NCI-H2196 (cell line): ENCODE results near the gene SLC29A3.

Source experiments
- DNase-seq: peaks from one replicate; lab custom pipeline; 2025; ENCODE audit not compliant: unreplicated experiment; lab: John Stamatoyannopoulos, UW

SLC29A3 gene

DNA sequence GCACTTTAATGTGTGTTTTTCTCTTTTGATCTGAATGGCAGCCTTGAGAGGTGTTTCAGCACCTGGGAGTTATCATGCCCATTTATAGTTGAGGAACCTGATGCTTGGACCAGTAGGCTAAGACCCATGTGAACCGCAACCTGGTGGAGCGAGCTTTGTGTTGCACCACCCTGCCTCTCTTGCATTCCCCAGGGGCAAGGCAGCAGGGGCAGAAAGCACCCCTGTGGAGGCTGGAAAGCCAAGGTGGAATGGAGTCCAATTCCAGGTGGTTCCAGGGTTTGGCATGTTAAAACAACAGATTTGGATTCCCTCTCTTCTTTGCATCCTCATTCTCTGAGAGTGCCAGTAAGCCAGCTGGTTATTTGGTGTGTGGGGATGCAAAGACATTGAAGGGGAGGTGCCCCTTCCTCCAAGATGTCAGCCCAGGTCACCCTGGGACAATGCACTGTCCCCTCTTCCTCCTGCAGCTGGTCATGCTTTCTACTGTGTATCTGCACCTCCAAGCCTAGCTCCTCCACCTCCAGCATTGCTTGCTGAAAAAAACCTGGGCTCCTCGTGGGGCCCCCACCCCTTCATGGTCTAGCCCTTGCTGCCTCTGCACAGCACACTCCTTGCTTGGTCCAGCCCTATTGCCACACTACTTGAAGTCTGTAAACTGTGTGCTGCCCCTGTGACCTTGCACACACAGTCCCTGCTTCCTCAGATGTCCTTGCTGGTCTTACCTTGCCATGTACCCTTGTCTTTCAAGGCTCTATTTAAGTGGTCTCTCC lies 72.0 kb downstream of the SLC29A3 start:
- no peak for DNase-seq

DNA sequence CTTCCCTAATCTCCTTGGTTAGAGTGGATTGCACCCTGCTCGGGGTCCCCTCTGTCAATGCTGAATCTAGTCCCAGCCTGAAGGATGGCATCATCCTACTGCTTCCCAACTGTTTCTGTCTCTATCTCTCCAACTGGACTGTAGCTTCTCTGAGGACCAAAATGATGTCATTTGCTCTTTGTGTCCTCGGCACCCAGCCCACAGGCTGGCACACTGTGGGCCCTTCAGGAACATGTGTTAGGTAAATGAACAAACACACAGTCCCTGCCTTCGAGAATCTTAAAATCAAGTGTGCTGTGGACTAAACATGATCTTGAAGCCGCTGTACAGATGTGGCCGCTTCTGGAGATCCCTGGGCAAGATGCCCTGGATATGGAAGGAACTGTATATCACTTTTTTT lies 72.6 kb downstream of the SLC29A3 start:
- no peak for DNase-seq

- no peak for DNase-seq
These were observed 73.2 kb downstream of the SLC29A3 start for GRCh38 chr10:71392292-71392691.

GRCh38 chr10:71392791-71393781 lies 74.0 kb downstream of the SLC29A3 start:
- DNase-seq: no peak

DNA sequence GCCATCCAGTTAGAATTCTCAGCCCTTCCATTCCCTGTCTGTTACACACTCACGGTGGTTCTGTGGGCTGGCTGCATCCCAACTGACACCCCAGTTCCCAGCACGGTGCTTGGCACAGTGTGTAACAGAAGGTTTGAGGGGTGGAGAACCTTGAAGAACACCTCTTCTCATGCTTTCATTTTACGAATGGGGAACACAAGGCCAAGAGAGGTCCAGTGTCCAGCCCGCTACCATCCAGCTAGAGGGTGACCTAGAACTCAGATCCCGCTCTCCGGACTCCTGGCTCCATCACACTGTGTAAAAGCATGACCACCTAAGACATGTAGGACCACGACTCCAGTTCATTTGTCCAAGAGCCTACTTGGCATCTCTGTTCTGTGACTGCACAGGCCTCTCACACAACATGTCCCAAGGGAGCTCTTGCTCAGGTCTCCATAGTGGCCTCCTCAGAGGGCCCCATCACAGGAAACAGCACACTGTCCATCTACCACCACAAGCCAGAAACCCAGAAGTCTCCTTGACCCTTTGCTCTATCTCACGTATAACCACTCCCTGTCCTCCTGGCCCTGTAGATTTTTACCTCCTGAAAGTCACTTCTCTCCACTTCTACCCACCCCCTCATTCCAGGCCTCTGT lies 74.9 kb downstream of the SLC29A3 start:
- no peak for DNase-seq

- no peak for DNase-seq
These were observed 76.0 kb downstream of the SLC29A3 start for GRCh38 chr10:71394926-71395562.

DNA sequence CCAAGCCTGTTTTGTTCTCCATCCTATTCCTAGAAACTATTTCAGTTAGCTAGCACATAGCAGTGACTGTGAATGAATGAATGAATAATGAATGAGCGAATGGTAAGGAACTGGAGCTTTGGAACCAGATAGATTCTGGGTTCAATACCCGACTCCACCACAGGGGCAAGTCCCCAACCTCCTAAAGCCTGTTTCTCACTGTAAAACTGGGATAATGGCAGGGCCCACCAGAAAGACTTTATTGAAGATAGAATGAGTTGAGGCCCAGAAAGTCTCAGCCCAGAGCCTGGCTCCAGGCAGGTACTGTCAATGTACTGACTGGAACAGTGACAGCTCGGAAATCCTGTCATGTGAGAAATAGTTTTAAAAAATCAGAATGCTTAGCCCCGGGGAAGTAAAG lies 76.6 kb downstream of the SLC29A3 start:
- no peak for DNase-seq

GRCh38 chr10:71396084-71396710 lies 77.1 kb downstream of the SLC29A3 start:
- DNase-seq: peak; percentile 31

DNA sequence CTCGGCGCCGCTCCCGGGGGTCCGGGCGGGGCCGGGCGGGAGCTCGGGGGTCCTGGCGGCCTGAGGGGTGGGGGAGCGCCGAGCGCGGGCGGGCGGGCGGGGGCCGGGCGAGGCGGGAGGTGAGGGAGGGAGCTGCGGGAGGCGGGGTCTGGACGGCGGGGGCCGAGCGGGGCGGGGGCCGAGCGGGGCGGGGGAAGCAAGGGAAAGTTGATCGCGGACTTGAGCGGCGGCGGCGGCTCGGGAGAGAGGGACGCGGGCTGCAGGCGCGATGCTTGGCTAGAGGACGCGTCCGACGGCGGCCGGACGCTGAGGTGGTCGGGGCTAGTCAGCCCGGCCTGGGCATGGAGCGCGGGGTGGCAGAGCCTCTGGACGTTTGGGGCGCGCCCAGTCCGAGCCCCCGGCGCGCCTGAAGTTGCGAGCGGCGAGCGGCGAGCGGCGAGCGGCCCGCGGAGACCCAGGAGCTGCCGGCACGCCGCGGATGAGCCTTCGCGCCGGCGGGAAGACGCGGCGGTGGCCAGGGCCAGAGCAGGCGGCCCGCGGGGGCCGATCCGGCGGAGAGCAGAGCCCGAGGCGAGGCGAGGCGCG lies 77.7 kb downstream of the SLC29A3 start, which contains the start of gene CDH23:
Gene CDH23 (plus strand): TSS at position 210 of the 585 bp plus-strand sequence. CDS start 42,912 bp downstream, outside the sequence.
- DNase-seq: peak; percentile 4

- no peak for DNase-seq
These were observed 78.5 kb downstream of the SLC29A3 start for GRCh38 chr10:71397296-71398212.

DNA sequence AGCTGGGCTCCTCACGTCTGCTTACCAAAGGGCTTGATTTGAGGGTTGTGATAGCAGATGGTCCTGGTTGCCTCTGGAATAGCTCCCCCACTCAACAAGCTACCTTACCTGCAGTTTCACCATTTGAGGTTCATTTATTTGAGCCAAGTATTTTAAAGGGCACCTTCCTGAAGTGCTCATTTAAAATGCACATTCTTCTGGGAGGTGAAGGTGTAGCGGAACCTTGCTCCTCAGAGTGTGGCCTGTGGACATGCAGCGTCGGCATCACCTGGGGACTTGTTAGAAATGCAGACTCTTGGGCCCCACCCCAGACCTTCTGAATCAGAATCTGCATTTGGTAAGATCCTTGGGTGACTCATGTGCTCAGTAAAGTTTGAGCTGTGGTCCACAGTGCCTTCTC lies 79.9 kb downstream of the SLC29A3 start:
- DNase-seq: no peak

- DNase-seq: no peak
These were observed 80.9 kb downstream of the SLC29A3 start for GRCh38 chr10:71399946-71400345.

DNA sequence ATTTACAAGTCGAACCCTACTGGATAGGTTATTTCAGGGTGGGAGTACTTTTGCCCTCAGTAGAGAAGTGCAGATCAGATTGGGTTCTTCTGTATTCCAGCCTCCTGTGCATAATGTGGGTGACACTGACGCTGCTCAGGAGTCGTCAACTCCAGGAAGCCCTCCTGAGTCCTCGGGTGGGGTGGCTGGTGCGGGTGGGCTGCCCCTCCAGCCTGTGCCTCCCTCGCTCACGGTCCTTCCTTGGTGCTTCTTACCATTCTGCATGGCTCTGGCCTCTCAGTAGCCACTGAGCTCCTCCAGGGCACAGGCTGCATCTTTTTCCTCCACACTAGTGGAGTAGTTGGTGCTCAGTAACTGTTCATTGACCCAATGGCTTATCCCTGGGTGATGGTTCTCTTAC lies 82.0 kb downstream of the SLC29A3 start:
- DNase-seq: no peak

DNA sequence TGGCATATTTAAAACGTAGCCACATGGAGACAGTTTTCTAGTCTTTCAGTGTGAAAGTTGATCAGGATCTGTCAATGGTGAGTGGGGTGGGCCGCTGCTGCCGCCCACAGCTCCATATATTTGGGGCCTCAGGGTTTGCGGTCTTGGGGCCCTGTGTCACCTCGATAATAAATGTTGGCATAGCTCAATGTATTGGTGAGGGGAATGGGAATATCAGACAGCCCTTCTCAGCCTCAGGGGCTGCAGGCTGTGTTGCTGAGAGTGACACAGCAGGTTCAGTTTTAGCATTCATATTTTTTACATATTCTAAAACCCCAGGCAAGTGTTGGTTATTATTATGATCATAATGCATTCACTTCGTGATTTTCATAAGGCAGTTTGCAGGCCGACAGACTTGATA lies 82.9 kb downstream of the SLC29A3 start:
- DNase-seq: no peak

DNA sequence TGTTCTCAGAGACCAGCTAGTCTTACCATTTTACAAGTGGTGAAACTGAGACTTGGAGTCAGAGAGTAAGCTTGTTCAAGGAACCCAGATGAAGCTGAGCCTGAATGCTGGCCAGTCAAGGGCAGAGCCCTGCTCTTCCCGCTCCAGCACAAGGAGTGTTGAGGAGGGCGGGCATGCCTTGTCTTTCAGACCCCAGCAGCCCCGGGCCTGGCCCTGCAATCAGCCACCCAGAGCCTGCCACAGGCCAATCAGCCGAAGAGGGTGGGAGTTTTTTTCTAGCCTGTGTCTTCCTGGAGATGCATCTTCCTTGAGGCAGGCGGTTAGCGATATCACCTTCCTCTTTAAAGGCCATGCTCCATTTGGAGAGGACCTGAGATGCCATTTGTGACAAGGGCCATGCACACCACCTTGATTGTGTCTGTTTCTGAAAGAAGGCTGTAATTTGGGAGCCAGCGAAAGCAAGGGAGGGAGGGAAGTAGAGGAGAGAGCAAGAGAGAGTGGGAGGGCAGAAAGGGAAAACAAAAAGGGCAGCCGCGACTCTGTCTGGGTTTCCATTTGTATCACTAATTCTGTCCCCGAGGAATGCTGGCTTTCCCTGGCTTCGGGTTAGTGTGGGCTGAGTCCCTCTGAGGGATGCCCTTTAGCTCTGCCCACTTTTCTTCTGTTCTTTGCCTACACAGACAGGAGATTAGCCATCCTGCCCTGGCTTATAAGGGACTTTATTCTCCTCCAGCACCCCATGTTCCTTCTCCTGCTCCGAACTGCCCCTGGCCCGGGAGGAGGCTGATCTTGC lies 85.6 kb downstream of the SLC29A3 start:
- DNase-seq: no peak

DNA sequence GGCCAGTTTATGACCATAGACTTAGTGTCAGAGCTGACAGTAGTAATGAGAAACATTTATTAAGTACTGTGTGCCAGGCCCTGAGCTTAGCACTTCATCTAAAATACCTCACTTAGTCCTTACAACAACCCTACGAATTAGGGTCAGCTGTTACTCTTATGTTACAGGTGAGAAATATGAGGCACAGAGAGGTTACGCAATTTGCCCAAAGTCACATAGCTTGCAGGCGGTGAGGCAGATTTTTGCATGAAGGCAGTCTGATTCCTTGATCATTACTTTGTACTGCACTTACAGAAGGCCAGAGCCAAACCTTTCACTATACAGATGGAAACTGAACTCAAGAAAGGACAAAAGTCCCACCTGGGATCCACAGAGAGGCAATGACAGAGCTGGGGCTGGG lies 87.8 kb downstream of the SLC29A3 start:
- no peak for DNase-seq

DNA sequence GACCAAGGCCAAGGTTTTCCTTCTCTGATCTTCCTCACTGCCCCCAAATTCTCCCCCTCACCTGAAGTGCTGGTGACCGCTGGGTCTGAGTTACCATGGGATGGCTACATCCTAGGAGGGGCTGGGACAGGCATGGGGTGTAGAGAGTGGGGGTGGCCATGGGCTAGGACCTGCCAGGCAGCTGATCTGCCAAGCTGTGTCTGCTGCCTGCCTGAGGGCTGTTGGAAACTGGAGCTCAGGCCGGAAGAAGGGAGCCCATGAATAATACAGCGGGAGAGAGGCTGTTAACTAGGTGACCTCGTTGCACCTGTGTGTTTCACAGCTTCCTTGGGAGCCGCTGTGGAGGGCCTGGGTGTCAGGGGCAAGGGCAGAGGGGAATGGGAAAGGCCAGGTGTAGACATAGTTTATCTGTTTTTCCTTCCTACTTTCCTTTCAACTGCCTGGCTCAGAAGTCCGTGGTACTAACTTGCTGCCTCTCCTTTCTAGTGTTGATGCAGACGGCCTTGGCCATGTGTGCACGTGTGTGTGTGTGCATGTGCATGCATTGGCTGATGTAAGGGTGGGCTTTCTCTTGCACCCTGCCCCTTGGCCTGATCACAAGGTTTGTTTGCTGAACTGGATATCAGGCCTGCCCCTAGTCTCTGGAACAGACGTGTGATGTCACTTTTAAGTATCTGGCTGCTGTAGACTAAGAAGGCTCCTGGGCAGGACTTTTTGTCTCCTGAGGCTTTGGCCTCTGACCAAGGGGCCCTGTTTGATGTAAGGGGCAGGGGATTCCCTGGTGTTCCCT lies 89.6 kb downstream of the SLC29A3 start:
- no peak for DNase-seq
